Thymus (tissue), 14 donors: ENCODE measurements around the gene SRPK1. TPM values are rescaled to one million over a fixed set of nuclear protein-coding genes. Genes with fewer than 3 reads are reported as not detected.

Experiments
- DNase-seq, 9 donors: peaks; one replicate each; pipeline ENCODE4 v3.0.0-alpha.2; 2013; ENCODE audit warnings: low spot score in 9 of 9, low read depth in 6 of 9, missing footprints in 1 of 9
- H3K27ac ChIP-seq, 2 donors: one replicate each; pipeline ENCODE4 v1.5.1; 2013; ENCODE audit warnings: control low read depth in 1 of 2, low read depth in 1 of 2, low read length in 1 of 2, mild to moderate bottlenecking in 1 of 2, moderate library complexity in 1 of 2
- H3K27me3 ChIP-seq, 2 donors: one replicate each; pipeline ENCODE4 v1.5.1; 2013; ENCODE audit warnings: low read length in 1 of 2; ENCODE audit not compliant: control insufficient read depth in 2 of 2, insufficient read depth in 1 of 2
- H3K36me3 ChIP-seq, 2 donors: one replicate each; pipeline ENCODE4 v1.5.1; 2013; ENCODE audit warnings: low read length in 1 of 2, mild to moderate bottlenecking in 1 of 2, moderate library complexity in 1 of 2; ENCODE audit not compliant: control insufficient read depth in 2 of 2, insufficient read depth in 2 of 2
- H3K4me1 ChIP-seq, 2 donors: one replicate each; pipeline ENCODE4 v1.5.1; 2013; ENCODE audit warnings: low read length in 2 of 2; ENCODE audit not compliant: control insufficient read depth in 2 of 2, insufficient read depth in 2 of 2
- H3K4me3 ChIP-seq, 2 donors: one replicate each; pipeline ENCODE4 v1.5.1; 2013; ENCODE audit warnings: low read length in 2 of 2, control low read depth in 1 of 2, mild to moderate bottlenecking in 1 of 2
- H3K9me3 ChIP-seq, 2 donors: one replicate each; pipeline ENCODE4 v1.5.1; 2013; ENCODE audit warnings: low read length in 1 of 2, mild to moderate bottlenecking in 1 of 2; ENCODE audit not compliant: control insufficient read depth in 2 of 2, insufficient read depth in 1 of 2
- WGBS: extraction: QIAGEN DNeasy Blood & Tissue Kit; methylation state at CpG from one replicate; pipeline ENCODE4 v1.1.7; 2013; 5-methylcytosine and 5-hydroxymethylcytosine counted together
- long read RNA-seq, 10 donors: transcript quantifications; one replicate each; lab custom pipeline, GENCODE V29; 2026
- polyA plus RNA-seq: library from polyadenylated mRNA; stranded (reverse); fragments of 200-250 nt; gene quantifications from one replicate; pipeline ENCODE4 v1.2.3, GENCODE V29; 2013
- total RNA-seq: library from RNA; stranded (reverse); fragments of 120-200 nt; gene quantifications from one replicate; pipeline ENCODE4 v1.2.4, GENCODE V29; 2013
- donor health status: healthy.

Gene SRPK1
- 32.4 TPM for total RNA-seq
- 17.3 TPM for polyA plus RNA-seq
- long read RNA-seq, donor 1, result 0 reads
- long read RNA-seq, donor 2, result 0 reads
- long read RNA-seq, donor 3, full-length matches to known transcripts, result 4 of 4 reads
- long read RNA-seq, donor 3, partial matches to known transcripts, result 0 of 4 reads
- long read RNA-seq, donor 3, other reads (novel, unspliced or antisense), result 0 of 4 reads
- long read RNA-seq, donor 4, full-length matches to known transcripts, result 1 of 1 reads
- long read RNA-seq, donor 4, partial matches to known transcripts, result 0 of 1 reads
- long read RNA-seq, donor 4, other reads (novel, unspliced or antisense), result 0 of 1 reads
- long read RNA-seq, donor 5, full-length matches to known transcripts, result 4 of 24 reads
- long read RNA-seq, donor 5, partial matches to known transcripts, result 20 of 24 reads
- long read RNA-seq, donor 5, other reads (novel, unspliced or antisense), result 0 of 24 reads
- long read RNA-seq, donor 6, full-length matches to known transcripts, result 4 of 10 reads
- long read RNA-seq, donor 6, partial matches to known transcripts, result 6 of 10 reads
- long read RNA-seq, donor 6, other reads (novel, unspliced or antisense), result 0 of 10 reads
- long read RNA-seq, donor 7, full-length matches to known transcripts, result 1 of 16 reads
- long read RNA-seq, donor 7, partial matches to known transcripts, result 15 of 16 reads
- long read RNA-seq, donor 7, other reads (novel, unspliced or antisense), result 0 of 16 reads
- long read RNA-seq, donor 8, full-length matches to known transcripts, result 4 of 4 reads
- long read RNA-seq, donor 8, partial matches to known transcripts, result 0 of 4 reads
- long read RNA-seq, donor 8, other reads (novel, unspliced or antisense), result 0 of 4 reads
- long read RNA-seq, donor 9, full-length matches to known transcripts, result 2 of 8 reads
- long read RNA-seq, donor 9, partial matches to known transcripts, result 6 of 8 reads
- long read RNA-seq, donor 9, other reads (novel, unspliced or antisense), result 0 of 8 reads
- long read RNA-seq, donor 10, full-length matches to known transcripts, result 3 of 3 reads
- long read RNA-seq, donor 10, partial matches to known transcripts, result 0 of 3 reads
- long read RNA-seq, donor 10, other reads (novel, unspliced or antisense), result 0 of 3 reads

- under 1% methylated on average over 69 of the region's 69 CpGs for WGBS
- Histone ChIP-seq H3K9me3 (no peaks in the 10 kb centered on the region), H3K4me3 (peak within 1 kb of the TSS; percentile 76 to 84), H3K36me3 (no peaks in the 10 kb centered on the region), H3K27ac (peak within 1 kb of the TSS; percentile 68 to 71), H3K27me3 (no peaks in the 10 kb centered on the region), H3K4me1 (peaks cover 7 to 24% of the 10 kb centered on the region in 2 donors)
- DNase-seq, result peak; percentile 53 to 92 (median 81)
Observed at GRCh38 chr6:35920793-35921732, at the start of gene SRPK1. TSS of gene SRPK1 (minus strand) at chr6:35921098. CDS start at chr6:35921056, 42 bp downstream.

- WGBS, result 94% methylated on average over 4 of the region's 4 CpGs
Observed at GRCh38 chr6:35970181-35970580, 49.3 kb upstream of the SRPK1 start.

GRCh38 chr6:35969646-35970045 lies 48.7 kb upstream of the SRPK1 start:
- H3K27me3 ChIP-seq, result no peaks in the 10 kb centered on the region
- no peak for DNase-seq
- H3K36me3 ChIP-seq, result no peaks in the 10 kb centered on the region
- H3K4me3 ChIP-seq, result no peak overlapping the region
- no peak overlapping the region for H3K27ac ChIP-seq
- no peaks in the 10 kb centered on the region for H3K9me3 ChIP-seq
- H3K4me1 ChIP-seq, result no peaks in the 10 kb centered on the region

More at GRCh38 chr6:35970181-35970580, 49.3 kb upstream of the SRPK1 start:
- no peaks in the 10 kb centered on the region for H3K9me3 ChIP-seq
- no peak for DNase-seq
- H3K4me1 ChIP-seq, result no peaks in the 10 kb centered on the region
- no peak overlapping the region for H3K27ac ChIP-seq
- no peaks in the 10 kb centered on the region for H3K36me3 ChIP-seq
- no peak overlapping the region for H3K4me3 ChIP-seq
- H3K27me3 ChIP-seq, result no peaks in the 10 kb centered on the region

DNA sequence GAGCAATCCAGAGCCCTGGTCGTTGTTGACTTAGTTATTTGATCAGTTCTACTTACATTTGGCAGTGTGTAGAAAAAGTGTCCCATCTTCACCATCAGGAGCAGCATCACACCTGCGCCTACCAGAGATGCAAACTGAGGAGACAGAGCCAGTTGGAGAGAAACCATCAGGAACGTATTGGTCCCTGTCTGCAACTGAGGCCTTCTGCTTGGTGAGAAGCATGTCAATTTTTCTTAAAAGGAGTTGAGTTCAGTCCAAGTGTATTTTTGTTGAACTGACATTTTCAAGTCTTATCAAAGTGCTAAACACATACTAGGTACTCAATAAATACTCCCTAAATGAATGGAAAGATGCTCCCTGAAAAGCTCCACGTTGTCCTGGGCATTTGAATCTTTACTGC lies 47.9 kb upstream of the SRPK1 start:
- Histone ChIP-seq H3K27ac (no peak overlapping the region), H3K36me3 (no peaks in the 10 kb centered on the region), H3K27me3 (no peaks in the 10 kb centered on the region), H3K9me3 (no peaks in the 10 kb centered on the region), H3K4me1 (no peaks in the 10 kb centered on the region), H3K4me3 (no peak overlapping the region)
- DNase-seq, result no peak
- WGBS, result 93% methylated on average over 4 of the region's 4 CpGs

GRCh38 chr6:35967076-35967774 lies 46.3 kb upstream of the SRPK1 start:
- H3K9me3 ChIP-seq, result no peaks in the 10 kb centered on the region
- no peak overlapping the region for H3K27ac ChIP-seq

GRCh38 chr6:35962779-35963560 lies 42.1 kb upstream of the SRPK1 start:
- no peak for DNase-seq
- Histone ChIP-seq H3K27ac (no peak overlapping the region), H3K27me3 (no peaks in the 10 kb centered on the region), H3K4me1 (no peaks in the 10 kb centered on the region), H3K4me3 (no peak overlapping the region), H3K36me3 (no peaks in the 10 kb centered on the region), H3K9me3 (no peaks in the 10 kb centered on the region)
- WGBS, result 97% methylated on average over 14 of the region's 14 CpGs

More at GRCh38 chr6:35967076-35967774, 46.3 kb upstream of the SRPK1 start:
- Histone ChIP-seq H3K4me1 (no peaks in the 10 kb centered on the region), H3K27me3 (no peaks in the 10 kb centered on the region), H3K36me3 (no peaks in the 10 kb centered on the region), H3K4me3 (no peak overlapping the region)
- 93% methylated on average over 4 of the region's 4 CpGs for WGBS
- no peak for DNase-seq

- WGBS, result 98% methylated on average over 2 of the region's 2 CpGs
- H3K27ac ChIP-seq, result no peak overlapping the region
- no peaks in the 10 kb centered on the region for H3K9me3 ChIP-seq
- DNase-seq, result no peak
- H3K4me3 ChIP-seq, result no peak overlapping the region
- H3K27me3 ChIP-seq, result no peaks in the 10 kb centered on the region
- no peaks in the 10 kb centered on the region for H3K36me3 ChIP-seq
- H3K4me1 ChIP-seq, result no peaks in the 10 kb centered on the region
Observed at GRCh38 chr6:35960187-35960586, 39.3 kb upstream of the SRPK1 start.
